ENCODE results near the gene MRGPRG.

Gene MRGPRG

GRCh38 chr11:3192511-3193372, 25.9 kb downstream of the MRGPRG start:
- no peak for DNase-seq

GRCh38 chr11:3191586-3192324, 26.9 kb downstream of the MRGPRG start:
- DNase-seq: no peak

GRCh38 chr11:3190600-3190999, 28.0 kb downstream of the MRGPRG start:
- DNase-seq: no peak

GRCh38 chr11:3189886-3190583, 28.6 kb downstream of the MRGPRG start:
- DNase-seq: no peak

- no peak for DNase-seq
Measured at GRCh38 chr11:3189196-3189843, 29.3 kb downstream of the MRGPRG start.

GRCh38 chr11:3188496-3189195, 30.0 kb downstream of the MRGPRG start:
- DNase-seq: no peak

GRCh38 chr11:3186166-3186953, 32.3 kb downstream of the MRGPRG start:
- DNase-seq: no peak

- no peak for DNase-seq
Measured at GRCh38 chr11:3184732-3185347, 33.8 kb downstream of the MRGPRG start.

GRCh38 chr11:3183523-3183922, 35.1 kb downstream of the MRGPRG start:
- no peak for DNase-seq

- no peak for DNase-seq
Measured at GRCh38 chr11:3182462-3182852, 36.2 kb downstream of the MRGPRG start.

- no peak for DNase-seq
Measured at GRCh38 chr11:3181725-3182461, 36.7 kb downstream of the MRGPRG start.

- DNase-seq: no peak
Measured at GRCh38 chr11:3180869-3181268, 37.7 kb downstream of the MRGPRG start.

- DNase-seq: no peak
Measured at GRCh38 chr11:3178349-3178748, 40.3 kb downstream of the MRGPRG start.

GRCh38 chr11:3177931-3178330, 40.7 kb downstream of the MRGPRG start:
- no peak for DNase-seq

GRCh38 chr11:3176487-3176886, 42.1 kb downstream of the MRGPRG start:
- no peak for DNase-seq

- DNase-seq: no peak
Measured at GRCh38 chr11:3175194-3175593, 43.4 kb downstream of the MRGPRG start.

- no peak for DNase-seq
Measured at GRCh38 chr11:3174387-3174786, 44.2 kb downstream of the MRGPRG start.

GRCh38 chr11:3173795-3174194, 44.8 kb downstream of the MRGPRG start:
- no peak for DNase-seq

GRCh38 chr11:3171931-3172560, 46.6 kb downstream of the MRGPRG start:
- no peak for DNase-seq
